PFSK-1 (cell line): ENCODE measurements around the gene TMEM63A.

Experiments used
- FOXP2 ChIP-seq: optimal IDR thresholded peaks from 2 replicates; pipeline ENCODE3; 2011; ENCODE audit warnings: borderline replicate concordance, control low read depth, inconsistent platforms; ENCODE audit not compliant: insufficient read depth; ENCODE audit errors: extremely low read length, extremely low read depth
- POLR2AphosphoS5 ChIP-seq: IDR thresholded peaks from 2 replicates; pipeline ENCODE4 v1.6.1; 2012; ENCODE audit warnings: low read depth, mild to moderate bottlenecking, control low read depth, low read length, moderate library complexity
- REST ChIP-seq, 2 experiments: IDR thresholded peaks; 2 replicates each; pipeline versions ENCODE4 v1.6.1 to v1.8.0; 2011 to 2012; ENCODE audit warnings: low read depth in 2 of 2, low read length in 2 of 2, control low read depth in 1 of 2, inconsistent platforms in 1 of 2, mild to moderate bottlenecking in 1 of 2, moderate library complexity in 1 of 2; ENCODE audit not compliant: insufficient read depth in 1 of 2
- SIN3A ChIP-seq: IDR thresholded peaks from 2 replicates; pipeline ENCODE4 v1.6.1; 2012; ENCODE audit warnings: mild to moderate bottlenecking, low read length, moderate library complexity, borderline replicate concordance; ENCODE audit not compliant: insufficient read depth
- TAF1 ChIP-seq: IDR thresholded peaks from 2 replicates; pipeline ENCODE4 v1.6.1; 2012; ENCODE audit warnings: low read length, control low read depth, borderline replicate concordance; ENCODE audit not compliant: insufficient read depth

The TMEM63A gene

DNA sequence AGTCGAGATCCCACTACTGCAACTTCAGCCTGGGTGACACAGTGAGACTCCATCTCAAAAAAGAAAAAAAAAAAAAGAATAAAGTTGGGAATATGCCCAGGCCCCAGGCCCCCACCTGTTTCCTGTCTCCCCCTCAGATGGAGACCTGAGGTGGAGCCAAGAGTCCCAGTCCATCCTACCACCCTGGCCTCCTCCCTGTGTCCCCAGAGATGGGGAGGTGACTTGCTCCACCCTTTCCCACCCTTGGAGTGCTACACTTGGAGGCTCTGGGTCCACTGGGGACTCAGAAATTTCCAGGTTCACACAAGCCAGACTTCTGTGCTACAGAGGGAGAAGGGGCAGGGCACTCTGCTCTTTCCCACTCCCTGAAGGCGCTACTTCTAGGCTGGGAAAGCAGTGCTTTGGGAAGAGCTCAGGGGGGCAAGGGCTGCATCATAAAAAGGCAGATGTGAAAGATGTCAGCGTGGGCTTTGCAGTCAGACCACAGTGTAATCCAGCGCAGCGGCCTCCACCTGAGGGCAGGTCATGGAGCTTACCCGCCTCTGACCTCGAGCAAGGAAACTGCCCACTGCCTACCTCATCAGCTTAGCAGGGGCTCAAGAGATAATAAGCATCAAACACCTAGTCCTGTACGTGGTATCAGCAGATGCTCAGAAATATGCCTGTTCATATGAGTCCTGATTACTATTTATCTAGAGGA, 13.4 kb downstream of the TMEM63A start:
- TF ChIP-seq FOXP2 (no peak), REST (IDR thresholded peaks at IDR 0.05; ENCODE audit: insufficient read depth in 1 of 2, low read depth in 2 of 2, low read length in 2 of 2) (no peak), POLR2AphosphoS5 (no peak), SIN3A (no peak), TAF1 (no peak)

- TF ChIP-seq TAF1 (no peak), FOXP2 (no peak), REST (IDR thresholded peaks at IDR 0.05; ENCODE audit: insufficient read depth in 1 of 2, low read depth in 2 of 2, low read length in 2 of 2) (no peak), POLR2AphosphoS5 (no peak), SIN3A (no peak)
Measured at GRCh38 chr1:225866981-225867380, 15.2 kb downstream of the TMEM63A start.

GRCh38 chr1:225866061-225866837, 15.9 kb downstream of the TMEM63A start:
- TF ChIP-seq TAF1 (no peak), REST (IDR thresholded peaks at IDR 0.05; ENCODE audit: insufficient read depth in 1 of 2, low read depth in 2 of 2, low read length in 2 of 2) (no peak), FOXP2 (no peak), SIN3A (no peak), POLR2AphosphoS5 (no peak)

DNA sequence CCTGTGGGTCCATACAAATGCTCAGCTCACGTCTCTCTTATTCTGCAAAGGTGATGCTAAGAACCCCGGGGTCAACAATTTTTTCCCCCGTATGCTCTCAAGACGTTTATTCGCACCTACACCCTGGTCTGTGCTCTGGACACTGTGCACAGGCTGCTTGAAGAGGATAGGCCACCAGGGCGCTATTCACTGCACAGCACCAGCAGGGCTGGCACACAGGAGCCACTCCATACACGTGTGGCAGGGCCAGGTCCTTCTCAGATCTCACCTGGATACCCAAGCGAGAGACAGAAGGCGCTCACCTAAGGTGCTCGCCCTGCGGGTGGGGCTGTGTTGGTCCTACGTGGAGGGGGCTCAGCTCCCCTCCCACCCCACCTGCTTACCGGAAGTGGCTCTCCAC, 16.7 kb downstream of the TMEM63A start:
- TF ChIP-seq TAF1 = no peak
- TF ChIP-seq SIN3A = no peak
- no peak for TF ChIP-seq POLR2AphosphoS5
- TF ChIP-seq REST (IDR thresholded peaks at IDR 0.05; ENCODE audit: insufficient read depth in 1 of 2, low read depth in 2 of 2, low read length in 2 of 2) = no peak
- TF ChIP-seq FOXP2 = no peak
